NCI-H2227 (cell line): ENCODE measurements around the gene DKKL1.
"Not testable (repeated sequence)": the region's sequence is repeated elsewhere in the genome, so short reads cannot be mapped to it uniquely, and the experiment has no call there.

Experiments
- DNase-seq: peaks from one replicate; lab custom pipeline; 2025; ENCODE audit not compliant: unreplicated experiment; lab: John Stamatoyannopoulos, UW

Gene DKKL1

DNA sequence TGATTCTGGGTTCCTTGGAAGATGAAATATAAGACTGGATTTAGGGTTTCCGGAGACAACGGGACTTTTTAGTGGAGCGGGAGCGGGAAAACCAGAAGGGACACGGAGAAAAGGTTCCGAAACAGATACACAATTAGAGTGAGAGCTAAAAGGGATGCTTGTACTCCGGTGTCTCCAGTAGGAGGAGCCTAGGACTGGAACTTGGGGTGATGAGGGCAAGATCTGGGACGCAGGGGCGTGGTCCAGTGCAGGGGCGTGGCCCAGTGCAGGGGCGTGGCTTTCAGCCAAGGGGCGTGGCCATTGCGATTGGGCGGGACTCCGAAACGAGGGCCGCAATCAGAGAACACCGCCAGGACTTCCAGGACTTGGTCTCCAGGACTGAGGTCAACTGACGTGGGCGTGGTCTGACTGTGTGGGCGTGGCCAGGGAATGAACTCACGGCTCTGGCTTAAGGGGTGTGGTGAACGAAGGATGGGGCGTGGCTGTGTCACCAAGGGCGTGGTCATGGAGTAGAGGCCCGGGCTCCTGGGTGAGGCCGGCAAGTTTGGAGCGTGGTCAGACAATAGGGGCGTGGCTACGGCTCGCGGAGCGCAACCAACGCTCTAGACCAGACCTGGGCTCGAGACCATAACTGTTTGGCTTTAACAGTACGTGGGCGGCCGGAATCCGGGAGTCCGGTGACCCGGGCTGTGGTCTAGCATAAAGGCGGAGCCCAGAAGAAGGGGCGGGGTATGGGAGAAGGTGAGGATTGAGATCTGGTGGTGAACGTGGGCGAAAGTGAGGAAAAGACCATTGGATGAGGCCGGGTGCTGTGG lies at the start of gene DKKL1:
DKKL1 (plus strand) TSS at position 610 of the 815 bp plus-strand sequence; CDS start at position 732, 122 bp downstream.
- peak; percentile 91 for DNase-seq

DNA sequence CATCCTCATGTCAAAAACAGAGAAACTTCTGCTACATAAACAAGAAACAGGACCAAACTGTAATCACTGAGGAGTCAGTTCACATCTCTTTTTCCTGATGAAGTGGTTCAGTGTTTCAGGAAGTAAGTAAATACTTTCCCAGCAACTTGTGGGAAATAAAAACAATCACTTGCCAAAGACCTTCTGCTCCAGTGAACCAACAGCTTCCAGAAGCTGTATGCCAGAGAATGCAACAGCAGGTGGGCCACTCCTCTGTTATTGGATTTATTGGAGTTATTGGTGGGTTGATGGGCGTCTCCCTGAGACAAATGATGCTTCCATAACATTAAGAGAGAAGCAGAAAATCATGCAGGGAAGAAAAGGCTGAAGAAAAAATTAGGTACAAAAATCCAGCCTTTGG lies 48.6 kb upstream of the DKKL1 start:
- no peak for DNase-seq

DNA sequence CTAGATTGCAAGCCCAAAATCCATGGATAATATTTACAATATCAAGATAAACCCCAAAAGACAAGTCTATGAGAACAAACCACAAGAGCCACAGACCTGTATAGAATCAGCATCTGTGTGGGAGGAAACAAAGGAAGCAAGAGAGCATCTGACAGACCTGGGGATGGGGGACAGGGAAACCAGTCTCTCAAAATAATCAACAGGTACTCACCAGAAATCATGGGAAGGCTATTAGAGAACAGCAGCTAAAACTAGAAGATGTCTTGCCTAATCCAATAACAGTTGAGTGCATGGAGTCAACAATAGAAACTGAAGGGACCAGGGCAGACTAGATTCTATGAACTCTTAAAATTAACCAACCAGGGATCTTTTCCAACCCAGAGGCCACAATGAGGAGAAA lies 47.4 kb upstream of the DKKL1 start:
- no peak for DNase-seq

DNA sequence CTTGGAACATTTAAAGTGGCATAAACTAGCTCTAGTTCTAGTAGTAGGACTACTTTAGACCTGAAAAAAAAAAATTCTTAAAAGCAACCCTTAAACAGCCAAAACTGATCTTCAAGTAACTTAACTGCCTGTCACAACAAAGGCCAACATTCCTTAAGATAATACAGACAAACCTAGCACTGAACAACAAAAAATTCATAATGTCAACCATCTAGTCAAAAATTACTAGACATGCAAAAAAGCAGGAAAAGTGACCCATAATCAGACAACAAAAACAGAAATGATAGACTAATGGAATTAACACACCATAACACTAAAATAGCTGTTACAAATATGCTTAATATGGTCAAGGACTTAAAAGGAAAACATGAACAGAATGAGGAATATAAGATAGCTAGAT lies 45.4 kb upstream of the DKKL1 start:
- no peak for DNase-seq

DNA sequence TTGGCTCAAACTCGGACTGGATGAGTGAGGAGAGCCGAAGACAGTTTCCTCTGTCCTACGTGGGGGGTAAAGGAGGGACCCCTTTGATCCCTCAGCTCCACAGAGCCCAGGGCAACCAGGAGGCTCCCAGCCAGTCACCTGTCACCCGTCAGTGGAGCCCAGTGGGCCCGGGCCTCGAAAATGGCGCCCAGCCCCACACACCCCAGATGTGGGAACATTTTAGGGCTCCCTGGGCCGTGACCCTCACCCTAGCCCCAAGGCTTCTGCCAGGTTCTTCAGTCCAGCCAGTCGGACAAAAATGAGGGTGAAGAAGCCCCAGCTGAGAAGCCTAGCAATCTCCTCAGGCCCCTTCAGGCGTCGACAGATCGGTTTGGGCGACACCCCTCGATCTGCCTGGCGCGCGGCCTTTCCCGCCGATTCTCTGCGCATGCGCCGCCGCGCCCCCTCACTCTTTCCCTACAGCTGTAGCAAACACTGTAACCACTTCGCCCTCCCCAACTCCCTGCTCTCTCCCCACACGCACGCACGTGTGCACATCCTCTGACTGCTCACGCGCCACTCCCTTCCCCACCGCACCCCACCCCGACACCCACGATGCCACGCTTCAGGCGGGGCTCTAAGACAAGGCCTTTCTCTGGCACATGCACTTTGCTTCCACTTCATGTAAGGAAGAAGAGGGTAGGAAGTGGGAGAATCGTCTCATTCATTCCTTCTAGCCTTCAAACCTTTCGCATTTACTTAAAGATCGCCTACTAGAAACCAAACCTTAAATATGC lies 38.7 kb upstream of the DKKL1 start, which contains the start of gene SLC6A16:
SLC6A16 (minus strand) TSS at position 391 of the 776 bp plus-strand sequence. CDS start 13,844 bp downstream, outside the sequence.
- no peak for DNase-seq

DNA sequence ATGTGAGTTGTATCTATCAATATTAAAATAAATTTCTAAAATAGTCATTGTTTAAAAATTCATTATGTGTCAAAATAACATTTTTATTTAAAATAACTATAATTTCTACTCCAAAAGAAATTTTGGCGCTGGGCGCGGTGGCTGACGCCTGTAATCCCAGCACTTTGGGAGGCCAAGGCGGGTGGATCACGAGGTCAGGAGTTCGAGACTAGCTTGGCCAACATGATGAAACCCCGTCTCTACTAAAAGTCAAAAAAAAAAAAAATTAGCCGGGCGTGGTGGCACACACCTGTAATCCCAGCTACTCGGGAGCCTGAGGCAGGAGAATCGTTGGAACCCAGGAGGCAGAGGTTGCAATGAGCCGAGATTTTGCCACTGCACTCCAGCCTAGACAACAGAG lies 37.9 kb upstream of the DKKL1 start:
- not testable (repeated sequence) for DNase-seq

DNA sequence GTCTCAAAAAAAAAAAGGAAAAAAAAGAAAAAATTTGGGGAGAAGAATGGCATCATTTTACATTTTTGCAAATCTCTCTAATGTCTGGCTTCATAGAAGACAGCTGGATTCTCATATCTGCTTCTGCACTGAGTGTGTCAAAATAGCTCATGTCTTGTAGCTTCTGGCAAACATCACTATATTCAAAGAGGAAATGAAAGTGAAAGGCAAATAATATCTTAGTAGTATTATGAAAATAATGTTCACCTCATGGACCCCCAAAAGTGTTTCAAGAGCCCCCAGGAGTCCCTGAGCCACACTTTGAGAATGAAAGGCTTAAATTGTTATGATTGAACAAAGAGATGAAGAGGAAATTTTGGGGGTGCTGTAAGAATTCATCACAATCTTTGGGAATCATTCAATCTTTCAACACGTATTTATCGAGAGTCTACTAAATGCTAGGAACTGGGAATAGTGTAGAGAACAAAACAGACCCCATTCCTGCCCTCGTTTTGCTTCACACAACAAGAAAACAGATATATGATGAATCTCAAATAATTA lies 37.4 kb upstream of the DKKL1 start:
- no peak for DNase-seq

GRCh38 chr19:49327878-49328544 lies 35.7 kb upstream of the DKKL1 start:
- DNase-seq: no peak

GRCh38 chr19:49328741-49329140 lies 34.9 kb upstream of the DKKL1 start:
- no peak for DNase-seq

DNA sequence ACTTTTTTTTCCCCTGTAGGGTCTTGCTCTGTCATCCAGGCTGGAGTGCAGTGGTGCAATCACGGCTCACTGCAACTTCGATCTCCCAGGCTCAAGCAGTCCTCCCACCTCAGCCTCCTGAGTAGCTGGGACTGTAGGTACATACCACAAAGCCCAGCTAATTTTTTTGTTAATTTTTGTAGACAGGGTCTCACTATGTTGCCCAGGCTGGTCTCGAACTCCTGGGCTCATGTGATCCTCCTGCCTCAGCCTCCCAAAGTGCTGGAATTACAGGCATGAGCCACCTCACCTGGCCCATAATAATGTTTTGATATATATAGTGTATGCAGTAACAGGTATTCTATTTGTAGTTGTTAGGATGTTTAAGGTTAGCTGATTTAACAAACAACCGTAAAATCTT lies 32.5 kb upstream of the DKKL1 start:
- not testable (repeated sequence) for DNase-seq

DNA sequence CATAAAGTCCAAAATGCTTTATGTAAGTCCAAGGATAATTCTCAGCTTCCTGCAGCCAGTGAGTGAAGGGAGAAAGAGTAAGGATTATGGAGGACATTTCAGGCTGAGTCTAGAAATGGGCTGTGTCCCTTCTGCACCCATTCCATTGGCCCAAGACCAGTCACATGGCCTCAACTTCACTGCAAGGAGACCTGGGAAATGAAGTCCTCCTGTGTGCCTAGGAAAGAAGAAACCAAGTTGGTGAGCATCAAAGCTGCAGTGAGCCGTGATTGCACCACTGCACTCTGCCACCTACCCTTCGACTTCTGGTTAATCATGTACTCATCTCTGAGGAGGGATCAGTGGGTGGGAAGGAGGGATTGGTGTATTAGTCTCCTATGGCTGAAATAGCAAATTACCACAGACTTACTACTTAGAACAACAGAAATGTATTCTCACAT lies 32.0 kb upstream of the DKKL1 start:
- peak; percentile 45 for DNase-seq

DNA sequence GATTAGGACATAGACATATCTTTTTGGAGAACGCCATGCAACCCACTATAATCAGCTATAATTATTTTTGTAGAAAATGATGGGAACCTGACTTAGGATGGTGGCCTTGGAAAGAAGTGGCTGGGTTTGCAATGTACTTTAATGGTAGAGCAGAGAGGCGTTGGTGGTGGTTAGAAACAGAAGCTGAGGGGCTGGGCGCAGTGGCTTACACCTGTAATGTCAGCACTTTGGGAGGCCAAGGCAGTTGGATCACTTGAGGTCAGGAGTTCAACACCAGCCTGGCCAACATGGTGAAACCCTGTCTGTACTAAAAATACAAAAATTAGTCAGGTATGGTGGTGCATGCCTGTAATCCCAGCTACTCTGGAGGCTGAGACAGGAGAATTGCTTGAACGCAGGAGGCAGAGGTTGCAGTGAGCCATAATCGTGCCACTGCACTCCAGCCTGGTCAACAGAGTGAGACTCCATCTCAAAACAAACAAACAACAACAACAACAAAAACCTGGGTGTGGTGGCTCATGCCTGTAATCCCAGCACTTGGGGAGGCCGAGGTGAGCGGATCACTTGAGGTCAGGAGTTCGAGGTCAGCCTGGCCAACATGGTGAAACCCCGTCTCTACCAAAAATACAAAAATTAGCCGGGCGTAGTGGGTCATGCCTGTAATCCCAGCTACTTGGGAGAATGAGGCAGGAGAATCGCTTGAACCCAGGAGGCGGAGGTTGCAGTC lies 30.8 kb upstream of the DKKL1 start:
- DNase-seq: not testable (repeated sequence)

DNA sequence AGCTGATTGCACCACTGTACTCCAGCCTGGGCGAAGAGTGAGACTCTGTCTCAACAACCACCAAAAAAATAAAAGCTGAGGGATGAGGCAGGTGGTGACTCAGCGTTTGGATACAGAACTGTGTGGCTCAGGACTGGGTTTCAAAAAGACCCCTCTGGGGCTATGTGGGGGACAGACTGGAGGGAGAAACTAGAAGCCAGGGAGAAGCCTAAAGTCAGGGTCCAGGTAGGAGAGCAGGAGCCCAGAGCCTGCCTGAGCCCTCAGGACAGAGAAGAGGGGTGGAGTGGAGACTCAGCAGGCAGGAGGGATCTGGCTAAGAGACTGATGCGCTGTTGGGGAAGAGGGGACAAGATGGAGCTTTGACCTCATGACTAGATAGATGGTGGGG lies 30.3 kb upstream of the DKKL1 start:
- no peak for DNase-seq

DNA sequence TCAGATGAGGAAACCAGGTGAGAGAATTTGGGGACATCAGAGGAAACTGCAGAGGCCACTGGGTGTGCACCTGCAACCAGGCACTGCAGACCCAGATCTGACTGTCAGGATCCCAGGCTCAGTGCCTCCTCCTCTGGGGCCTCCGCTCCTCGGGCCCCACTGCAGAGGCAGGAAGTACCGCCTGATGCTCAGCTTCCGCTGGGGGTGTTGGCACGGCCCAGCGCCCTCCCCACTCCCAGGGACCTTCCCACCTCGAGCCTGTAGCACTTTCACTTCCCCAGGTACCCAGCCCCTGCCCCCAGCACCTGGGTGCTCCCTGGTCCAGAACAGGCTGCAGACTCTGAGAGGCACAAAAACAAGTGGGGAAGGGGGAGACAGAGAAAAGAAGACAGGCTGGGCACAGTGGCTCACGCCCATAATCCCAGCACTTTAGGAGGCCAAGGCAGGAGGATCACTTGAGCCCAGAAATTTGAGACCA lies 29.8 kb upstream of the DKKL1 start:
- no peak for DNase-seq

GRCh38 chr19:49335071-49335783 lies 28.4 kb upstream of the DKKL1 start, which contains the start of gene CD37:
CD37 (plus strand) TSS chr19:49335406; CDS start chr19:49335541, 135 bp downstream.
- DNase-seq: no peak

DNA sequence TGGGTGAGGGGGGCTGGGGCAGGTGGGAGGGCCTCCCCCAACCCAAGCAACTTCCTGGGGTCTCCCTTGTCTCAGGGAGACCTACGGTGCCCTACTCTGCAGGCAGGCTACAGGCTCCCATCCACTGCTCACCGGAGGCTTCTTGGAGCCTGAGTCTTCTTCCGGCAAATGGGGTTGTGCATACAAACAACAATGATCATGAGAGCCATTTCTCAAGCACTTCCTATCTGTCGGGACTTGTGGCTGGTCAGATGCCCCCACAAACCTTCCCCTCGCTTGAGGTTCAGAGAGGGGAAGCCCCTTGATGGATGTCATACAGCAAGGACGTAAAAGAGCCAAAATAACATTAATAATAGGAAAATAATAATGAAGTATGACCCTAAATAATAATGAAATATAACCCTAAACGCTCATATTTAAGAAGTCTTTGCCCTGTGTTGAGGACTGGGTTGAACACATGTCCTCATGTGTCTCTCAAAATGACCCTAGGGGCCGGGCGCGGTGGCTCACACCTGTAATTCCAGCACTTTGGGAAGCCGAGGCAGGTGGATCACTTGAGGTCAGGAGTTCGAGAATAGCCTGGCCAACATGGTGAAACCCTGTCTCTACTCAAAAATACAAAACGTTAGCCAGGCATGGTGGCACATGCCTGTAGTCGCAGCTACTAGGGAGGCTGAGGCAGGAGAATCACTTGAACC lies 27.7 kb upstream of the DKKL1 start:
- DNase-seq: no peak

GRCh38 chr19:49336482-49337266 lies 27.0 kb upstream of the DKKL1 start:
- DNase-seq: no peak
